ENCODE measurements around the gene CDCP2.

Gene CDCP2

DNA sequence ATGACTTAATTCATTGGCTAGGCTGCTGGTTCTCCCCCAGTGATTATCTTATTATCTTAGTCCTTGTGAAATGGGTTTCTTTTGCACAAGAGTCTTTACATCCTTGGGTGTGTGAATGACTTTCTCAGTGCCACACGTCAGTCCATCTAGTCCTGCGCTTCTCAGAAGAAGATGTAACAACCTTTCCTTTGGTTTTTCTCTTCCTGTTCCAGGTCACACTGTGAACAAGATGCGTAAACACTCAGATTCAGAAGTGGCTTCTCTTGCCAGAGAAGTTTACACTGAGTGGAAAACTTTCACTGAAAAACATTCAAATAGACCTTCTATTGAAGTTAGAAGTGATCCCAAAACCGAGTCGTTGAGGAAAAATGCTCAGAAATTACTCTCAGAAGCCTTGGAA lies 64.4 kb downstream of the CDCP2 start:
- Histone ChIP-seq H3K4me1 (no peaks in the 10 kb centered on the region), H3K36me3 (no peaks in the 10 kb centered on the region), H3K27me3 (no peaks in the 10 kb centered on the region), H3K9me3 (no peaks in the 10 kb centered on the region), H3K4me3 (ENCODE audit: low read depth, low read length) (no peak overlapping the region)
- no peak for DNase-seq
- TF ChIP-seq CTCF (IDR thresholded peaks at IDR 0.05; ENCODE audit: low read depth, low read length) = no peak

GRCh38 chr1:54086754-54087153 lies 66.0 kb downstream of the CDCP2 start:
- H3K27me3 ChIP-seq = no peaks in the 10 kb centered on the region
- no peaks in the 10 kb centered on the region for H3K9me3 ChIP-seq
- no peak for TF ChIP-seq CTCF (IDR thresholded peaks at IDR 0.05; ENCODE audit: low read depth, low read length)
- no peaks in the 10 kb centered on the region for H3K4me1 ChIP-seq
- no peaks in the 10 kb centered on the region for H3K36me3 ChIP-seq
- no peak for DNase-seq
- no peak overlapping the region for H3K4me3 ChIP-seq (ENCODE audit: low read depth, low read length)

GRCh38 chr1:54084794-54085193 lies 68.0 kb downstream of the CDCP2 start:
- H3K9me3 ChIP-seq = no peaks in the 10 kb centered on the region
- no peak for DNase-seq
- no peaks in the 10 kb centered on the region for H3K36me3 ChIP-seq
- TF ChIP-seq CTCF (IDR thresholded peaks at IDR 0.05; ENCODE audit: low read depth, low read length) = no peak
- no peak overlapping the region for H3K4me3 ChIP-seq (ENCODE audit: low read depth, low read length)
- no peaks in the 10 kb centered on the region for H3K4me1 ChIP-seq
- no peaks in the 10 kb centered on the region for H3K27me3 ChIP-seq
